Fibroblast of peridontal ligament (primary cell): Measurements from ENCODE around the gene THSD1.

Experiments
- DNase-seq: peaks from one replicate; pipeline ENCODE4 v3.0.0-alpha.2; 2010; ENCODE audit errors: extremely low read depth

THSD1 gene, protein sequence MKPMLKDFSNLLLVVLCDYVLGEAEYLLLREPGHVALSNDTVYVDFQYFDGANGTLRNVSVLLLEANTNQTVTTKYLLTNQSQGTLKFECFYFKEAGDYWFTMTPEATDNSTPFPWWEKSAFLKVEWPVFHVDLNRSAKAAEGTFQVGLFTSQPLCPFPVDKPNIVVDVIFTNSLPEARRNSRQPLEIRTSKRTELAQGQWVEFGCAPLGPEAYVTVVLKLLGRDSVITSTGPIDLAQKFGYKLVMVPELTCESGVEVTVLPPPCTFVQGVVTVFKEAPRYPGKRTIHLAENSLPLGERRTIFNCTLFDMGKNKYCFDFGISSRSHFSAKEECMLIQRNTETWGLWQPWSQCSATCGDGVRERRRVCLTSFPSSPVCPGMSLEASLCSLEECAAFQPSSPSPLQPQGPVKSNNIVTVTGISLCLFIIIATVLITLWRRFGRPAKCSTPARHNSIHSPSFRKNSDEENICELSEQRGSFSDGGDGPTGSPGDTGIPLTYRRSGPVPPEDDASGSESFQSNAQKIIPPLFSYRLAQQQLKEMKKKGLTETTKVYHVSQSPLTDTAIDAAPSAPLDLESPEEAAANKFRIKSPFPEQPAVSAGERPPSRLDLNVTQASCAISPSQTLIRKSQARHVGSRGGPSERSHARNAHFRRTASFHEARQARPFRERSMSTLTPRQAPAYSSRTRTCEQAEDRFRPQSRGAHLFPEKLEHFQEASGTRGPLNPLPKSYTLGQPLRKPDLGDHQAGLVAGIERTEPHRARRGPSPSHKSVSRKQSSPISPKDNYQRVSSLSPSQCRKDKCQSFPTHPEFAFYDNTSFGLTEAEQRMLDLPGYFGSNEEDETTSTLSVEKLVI

DNA sequence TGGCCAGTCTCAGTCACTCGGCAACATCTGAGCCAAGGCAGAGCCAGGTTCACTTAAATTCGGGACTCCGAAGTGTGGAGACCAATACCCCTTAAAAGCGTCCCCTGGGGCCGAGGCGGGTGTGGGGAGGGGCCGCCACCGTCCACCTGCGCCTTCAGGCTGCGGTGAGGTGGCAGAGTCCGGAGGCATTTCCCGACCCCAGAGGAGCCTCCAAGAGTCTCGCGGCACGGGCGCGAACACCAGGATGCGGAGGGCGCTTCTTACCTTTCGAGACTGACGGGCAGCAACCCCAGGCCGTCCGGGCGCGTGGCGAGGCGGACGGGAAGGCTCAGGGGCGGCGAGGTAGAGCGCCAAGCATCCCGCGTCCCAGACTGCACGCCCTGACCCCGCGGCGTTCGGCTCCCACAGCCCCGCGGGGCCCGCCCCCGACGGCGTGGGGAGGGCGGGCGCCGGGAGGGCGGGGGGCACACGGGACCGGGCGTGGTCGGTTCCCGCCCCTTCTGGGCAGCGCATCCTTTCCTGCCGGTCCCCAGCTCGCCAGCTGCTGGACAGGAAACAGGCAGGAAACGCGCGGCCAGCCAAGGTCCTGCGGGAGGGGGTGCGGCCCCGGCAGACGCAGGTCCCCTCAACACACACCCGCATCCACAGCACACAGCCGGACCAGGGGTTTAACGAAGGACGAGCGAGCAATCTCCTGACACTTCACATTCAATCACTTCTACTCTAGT is at the start of gene THSD1:
Gene THSD1 (minus strand): TSS at position 406 of the 728 bp plus-strand sequence. CDS start 3,572 bp downstream, outside the sequence.
- DNase-seq: peak; percentile 30

DNA sequence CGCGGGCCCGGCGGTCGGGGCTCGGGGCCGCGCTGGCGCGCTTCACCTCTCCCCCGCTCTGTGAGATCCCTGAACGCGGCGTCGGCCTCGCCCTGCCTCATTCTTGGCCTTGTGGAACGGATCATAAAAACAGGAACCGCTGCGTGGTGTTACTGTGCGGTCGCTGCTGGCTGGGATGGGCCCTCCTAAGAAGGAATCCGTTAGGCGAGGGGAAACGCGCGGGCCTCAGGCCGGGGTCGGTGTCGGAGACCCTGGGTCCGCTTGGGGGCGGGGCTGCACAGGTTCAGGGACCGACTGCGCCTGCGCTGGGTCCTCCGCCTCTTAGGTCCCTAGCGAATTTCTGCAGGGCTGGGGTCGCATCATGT is 49.7 kb upstream of the THSD1 start:
- DNase-seq: peak; percentile 56

DNA sequence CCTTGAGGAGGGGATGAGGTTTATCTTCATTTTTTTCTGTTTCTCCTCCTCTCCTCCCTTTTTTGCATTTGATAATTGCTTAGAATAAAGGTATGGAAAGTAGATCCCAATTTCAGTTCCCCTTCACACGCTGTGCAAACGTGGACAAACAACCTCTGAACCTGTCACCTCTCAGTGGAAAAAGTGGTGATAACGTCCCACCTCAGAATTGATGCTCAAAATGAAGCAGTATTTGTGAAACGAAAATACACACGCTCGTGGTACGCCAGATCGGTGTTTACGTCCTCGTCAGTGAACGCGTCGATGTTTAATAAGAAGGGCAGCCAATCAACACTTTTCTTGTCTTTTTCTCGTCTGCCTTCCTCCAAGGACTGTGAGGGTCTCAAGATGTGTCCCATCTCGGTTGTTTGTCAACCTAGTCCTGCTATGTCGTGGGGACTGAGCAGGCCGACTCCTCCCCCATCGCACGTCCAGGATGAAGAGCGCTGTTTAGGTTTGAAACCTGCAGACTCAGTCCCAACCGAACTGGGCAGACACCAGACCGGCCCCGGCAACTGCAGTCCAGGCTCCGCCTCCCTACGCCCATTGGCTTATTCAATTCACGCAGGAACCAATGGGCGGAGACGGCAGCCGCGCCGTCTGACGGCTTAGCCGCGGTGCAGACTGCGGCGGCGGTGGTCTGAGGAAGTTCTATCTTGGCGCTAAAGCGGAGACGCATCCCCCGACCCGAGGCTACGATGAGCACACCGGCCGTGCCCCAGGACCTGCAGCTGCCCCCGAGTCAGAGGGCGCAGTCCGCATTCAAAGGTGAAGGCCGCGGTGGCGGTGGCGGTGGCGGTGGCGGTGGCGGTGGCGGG is 49.1 kb upstream of the THSD1 start, which contains the start of gene CKAP2:
Gene CKAP2 (plus strand): TSS at position 659 of the 857 bp plus-strand sequence. CDS start 79 bp downstream, at position 738.
- DNase-seq: peak; percentile 89

DNA sequence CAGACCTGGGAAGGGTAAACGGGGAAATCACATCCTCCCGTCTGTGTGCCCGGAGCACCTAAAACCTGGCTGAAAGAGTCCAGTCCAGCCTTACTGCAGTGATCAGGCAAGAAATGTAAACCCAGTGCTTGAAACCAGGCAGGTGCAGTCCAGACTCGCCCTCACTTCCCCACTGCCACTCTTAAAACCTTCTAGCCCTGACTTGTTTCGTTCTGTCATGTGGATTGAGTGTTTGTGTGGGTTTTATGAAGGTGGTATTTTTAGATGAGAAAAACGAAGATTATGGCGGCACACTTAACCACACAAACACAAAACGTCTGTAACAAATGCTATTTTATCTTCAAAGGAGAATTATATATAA is 48.5 kb upstream of the THSD1 start:
- no peak for DNase-seq

DNA sequence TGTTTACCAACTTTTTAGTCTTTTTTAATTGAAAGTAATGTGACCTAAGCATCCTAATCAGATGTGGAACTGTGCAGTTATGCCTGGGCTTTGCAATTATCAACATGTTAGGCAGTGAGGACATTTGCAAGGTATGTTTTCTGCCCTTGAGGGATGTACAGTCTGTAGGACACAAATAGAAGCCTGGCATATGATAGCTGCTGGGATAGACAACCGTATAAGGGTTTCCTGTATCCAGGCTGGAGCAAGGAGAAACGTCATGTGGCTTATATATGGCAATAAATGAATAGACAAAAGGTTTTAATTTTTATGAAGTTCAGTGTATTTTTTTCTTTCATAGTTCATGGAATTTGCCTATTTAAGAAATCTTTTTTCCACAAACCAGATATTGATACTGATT is 46.5 kb upstream of the THSD1 start:
- DNase-seq: no peak

DNA sequence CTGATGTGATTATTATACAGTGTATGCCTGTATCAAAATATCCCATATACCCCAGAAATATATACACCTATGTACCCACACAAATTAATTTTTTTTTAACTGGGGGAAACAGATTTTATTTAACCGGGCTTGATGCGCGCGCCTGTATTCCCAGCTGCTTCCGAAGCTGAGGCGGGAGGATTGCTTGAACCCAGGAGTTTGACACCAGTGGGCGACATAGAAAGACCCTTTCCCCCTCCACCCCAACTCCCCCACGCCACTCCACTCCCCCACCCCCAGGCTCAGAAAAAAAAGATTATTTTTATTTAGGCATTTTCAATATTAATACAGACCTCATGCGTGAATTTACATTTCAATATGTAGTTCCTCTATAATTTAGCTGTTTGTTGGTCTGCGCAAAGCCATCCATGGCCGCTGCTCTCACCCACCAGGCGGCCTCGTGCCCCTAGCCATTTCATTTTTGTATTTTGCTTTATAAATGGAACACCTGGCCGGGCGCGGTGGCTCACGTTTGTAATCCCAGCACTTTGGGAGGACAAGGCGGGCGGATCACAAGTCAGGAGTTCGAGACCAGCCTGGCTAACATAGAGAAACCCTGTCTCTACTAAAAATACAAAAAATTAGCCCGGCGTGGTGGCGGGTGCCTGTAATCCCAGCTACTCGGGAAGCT is 45.3 kb upstream of the THSD1 start:
- DNase-seq: no peak

DNA sequence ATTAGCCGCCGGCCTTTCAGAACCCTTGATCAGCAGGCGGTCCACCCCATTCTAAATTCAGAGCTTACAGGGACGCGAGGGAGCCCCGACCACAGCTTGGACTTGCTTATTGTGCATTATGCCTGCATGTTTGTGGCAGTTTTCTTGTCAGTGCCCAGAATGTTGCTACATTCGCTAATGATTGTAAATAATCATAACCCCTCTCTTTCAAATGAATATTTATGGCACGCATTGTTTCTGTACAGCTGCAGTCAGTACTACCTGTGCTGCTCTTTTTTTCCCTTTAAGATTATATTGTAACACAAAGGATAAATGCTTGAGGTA is 44.8 kb upstream of the THSD1 start:
- no peak for DNase-seq

DNA sequence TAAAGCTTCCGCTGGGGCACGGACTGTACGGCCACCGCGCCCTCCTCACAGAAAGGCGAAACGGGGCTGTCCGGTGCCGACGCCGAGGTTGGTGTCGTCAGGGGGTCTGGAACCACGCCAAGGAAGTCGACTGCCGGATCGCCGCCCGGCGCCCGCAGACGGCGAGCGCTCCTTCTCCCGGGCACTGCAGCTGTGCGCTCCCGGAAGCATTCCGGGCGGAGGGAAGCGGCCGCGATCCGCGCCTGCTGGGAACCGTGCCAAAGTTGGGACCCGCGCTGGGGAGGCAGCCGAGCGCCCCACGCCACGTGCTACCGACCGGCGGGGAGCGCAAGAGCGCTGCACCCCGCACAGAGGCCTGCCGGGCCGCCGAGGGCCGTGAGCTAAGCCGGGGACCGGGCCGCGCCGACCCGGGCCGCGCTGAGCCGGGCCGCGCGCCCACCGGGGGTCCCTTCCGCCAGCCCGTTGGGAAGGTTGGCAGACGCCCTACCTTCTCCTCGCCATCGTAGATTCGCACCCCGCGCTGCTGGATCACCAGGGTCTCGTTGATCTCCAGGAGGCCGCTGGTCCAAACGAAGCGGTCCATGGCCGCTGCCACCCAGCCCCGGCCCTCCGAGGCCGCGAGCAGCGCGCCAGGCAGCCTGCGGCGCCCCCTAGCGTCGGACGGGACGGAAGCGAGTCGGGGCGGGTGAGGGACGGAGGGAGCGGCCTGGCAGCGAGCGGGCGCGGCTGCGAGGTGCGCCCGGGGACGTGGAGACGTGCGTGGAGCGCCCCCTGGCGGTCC is 44.2 kb upstream of the THSD1 start, which contains the start of gene VPS36:
Gene VPS36 (minus strand): TSS at position 623 of the 781 bp plus-strand sequence. CDS start 40 bp downstream, at position 583.
- DNase-seq: peak; percentile 91

DNA sequence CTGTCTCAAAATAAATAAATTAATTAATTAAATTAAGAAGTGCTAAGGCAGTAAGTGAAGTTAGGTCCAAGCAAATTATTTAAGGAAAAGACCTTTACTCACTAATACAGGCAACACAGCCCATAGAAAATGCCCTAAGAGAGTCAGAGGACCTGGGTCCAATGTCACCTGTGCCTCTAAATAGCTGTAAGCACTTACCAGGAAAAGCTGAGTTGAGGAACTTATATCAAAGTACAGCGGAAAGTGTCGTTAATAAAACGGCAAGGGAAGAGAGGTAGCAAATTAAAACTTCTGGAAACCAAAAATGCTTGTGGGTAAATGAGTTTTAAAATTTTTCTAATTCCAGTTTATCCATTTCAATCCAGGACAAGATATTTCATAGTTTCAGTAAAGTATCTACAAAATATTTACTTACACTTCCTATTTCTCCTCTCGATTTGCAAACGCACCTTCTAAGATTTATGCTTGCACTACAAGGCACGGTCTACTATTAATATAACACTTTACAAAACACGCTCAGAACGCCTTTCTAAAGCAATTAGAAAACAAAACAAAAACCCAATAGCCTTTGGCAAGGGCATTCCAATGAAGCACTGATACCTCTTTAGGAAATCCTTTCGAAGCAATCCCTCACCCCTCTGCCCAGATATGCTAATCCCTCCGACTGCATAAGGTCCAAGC is 43.5 kb upstream of the THSD1 start:
- DNase-seq: no peak

DNA sequence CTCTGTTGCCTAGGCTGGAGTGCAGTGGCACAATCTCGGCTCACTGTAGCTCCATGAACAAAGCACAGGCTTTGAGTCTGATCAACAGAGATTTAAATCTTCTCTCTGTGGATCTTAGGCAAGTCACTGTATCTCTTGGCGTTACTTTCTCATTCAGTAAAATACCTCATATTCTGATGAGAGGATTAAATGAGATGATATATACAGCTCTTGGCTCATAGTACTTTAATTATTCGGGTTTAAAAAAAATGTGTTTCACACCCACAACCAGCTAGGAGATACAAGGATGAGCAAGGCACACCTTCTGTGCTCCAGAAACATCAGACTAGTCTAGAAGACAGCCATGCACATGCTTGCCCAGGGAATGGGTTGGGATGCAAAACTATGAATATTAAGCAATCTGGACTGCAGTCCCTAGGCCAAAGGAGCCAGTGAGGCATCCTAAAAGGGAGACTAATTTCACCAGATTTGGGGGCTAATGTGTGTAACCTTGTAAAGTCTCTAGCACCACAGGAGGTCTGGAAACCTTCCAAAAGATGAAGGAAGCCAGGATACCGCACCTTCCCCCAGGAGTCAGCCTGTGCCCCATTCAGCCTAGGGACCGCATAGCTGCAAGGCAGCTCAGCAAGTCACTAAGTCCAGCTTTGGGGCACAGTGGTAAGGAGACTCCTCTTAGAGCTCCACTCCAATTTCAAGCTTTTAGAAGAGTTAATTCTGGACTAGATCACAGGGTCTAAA is 42.0 kb upstream of the THSD1 start:
- no peak for DNase-seq

DNA sequence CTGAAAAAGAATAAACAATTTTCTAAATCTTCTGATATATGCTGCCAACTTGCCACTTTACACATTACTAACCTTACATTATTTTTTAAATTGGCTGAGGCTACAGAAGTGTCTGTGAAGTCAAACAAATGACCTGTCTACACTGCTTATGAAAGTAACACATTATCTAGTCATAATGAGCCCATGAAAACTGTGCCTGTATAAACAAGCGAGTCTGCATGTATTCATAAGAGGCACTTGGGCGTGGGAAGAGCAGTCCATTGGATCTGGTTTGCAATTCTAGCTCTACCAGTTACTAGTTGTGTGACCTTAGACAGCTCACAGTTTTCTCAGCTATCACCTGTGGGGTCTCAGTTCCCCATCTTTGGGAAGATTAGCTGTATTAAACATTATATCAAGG is 41.4 kb upstream of the THSD1 start:
- no peak for DNase-seq

DNA sequence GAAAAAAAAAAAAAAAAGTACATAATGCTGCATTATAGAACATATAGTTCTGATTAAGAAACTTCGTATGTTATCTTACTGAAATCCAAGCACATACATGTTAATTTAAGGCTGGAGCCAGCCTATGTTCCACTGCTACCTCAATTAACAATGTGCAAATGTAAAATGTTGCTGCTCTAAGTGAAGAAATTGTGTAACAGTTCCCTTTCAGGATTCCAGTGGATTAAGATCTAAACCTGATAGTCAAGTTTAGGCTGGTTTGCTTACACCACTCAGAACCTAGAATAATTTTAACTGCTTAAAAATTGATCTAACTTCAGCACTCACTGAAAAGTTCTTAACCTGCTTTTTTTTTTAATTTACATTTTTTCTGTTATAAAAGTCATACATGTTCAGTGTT is 40.3 kb upstream of the THSD1 start:
- DNase-seq: no peak

DNA sequence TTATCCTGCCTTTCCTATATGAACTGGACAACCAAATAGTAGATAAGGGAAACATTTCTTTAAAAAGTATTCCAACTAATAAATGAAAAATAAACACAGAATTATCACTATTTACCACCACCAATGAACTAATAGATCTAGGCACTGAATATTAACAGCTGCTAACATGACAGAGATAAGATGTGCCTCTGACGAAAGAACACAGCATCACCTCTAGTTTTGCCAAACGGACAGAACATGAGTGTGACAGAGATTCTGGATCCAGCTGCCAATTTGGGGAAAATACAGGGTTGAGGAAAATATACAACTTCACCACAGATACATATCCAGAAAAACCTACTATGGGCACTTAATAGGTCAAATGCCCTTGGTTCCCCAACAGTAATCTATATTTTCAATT is 26.5 kb upstream of the THSD1 start:
- no peak for DNase-seq

DNA sequence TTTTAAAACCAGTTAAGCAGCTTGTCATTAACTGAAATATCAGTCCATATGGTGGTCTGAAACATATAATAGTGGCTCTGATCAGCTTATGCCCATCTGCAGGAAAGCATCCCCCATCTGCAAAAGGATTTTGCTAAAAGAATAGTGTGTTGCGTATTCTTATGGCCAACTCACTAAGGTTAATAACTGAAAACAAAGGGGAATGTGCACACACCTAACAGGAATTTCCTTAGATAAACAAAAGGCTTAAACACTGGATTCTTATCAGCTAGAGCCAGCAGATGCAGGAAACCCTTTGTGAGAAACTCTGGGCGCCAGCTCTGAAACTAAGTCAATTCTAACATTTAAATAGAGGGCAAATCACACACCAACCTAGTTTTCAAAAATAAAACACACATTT is 22.3 kb upstream of the THSD1 start:
- no peak for DNase-seq

DNA sequence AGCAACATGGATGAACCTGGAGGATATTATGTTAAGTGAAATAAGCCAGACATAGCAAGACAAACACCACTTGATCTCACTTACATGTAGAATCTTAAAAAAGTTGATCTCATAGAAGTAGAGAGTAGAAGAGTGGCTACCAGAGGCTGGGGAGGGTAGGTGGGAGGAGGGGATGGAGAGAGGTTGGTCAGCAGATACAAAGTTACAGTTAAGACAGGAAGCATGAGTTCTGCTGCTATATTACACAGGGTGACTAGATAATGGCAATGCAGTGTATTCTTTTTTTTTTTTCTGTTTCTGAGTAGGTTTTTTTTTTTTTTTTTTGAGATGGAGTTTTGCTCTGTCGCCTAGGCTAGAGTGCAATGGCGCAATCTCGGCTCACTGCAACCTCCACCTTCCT is 15.2 kb upstream of the THSD1 start:
- DNase-seq: no peak

DNA sequence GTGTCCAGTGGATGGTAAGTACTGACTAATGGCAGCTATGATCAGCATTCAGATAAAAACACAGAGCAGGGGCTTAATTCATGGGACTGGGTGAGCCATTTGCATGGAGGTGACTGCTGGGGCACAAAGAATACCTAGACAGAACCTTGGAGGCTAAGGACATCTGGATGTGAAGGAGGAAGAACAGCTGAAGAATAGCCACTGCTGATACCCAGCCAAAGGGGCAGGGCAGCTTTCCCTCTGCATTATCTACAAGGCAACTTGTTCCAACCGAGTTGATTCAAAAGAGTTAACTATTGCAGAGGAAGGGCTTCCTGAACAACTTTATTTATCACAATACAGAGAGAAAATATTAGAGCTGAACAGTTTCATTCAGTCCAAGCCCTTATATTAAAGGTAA is 13.1 kb upstream of the THSD1 start:
- DNase-seq: no peak

DNA sequence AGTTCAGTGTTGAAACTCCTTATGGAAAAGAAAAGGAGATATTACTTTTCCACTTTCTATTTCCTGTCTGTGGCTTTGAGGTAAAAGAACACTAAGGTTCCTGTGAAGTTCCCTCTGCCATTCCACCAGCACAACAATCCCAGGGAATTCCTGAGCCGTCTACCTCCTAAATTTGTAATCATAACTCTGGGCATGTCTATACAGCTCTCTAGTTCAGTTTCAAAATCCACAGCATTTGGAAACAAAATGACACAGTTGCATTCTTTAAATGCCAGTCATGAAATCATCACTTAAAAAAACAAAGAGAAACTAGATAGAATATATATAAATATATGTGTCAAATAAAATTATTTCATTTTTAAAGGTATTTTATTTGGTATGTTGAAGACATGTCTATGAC is 9.0 kb upstream of the THSD1 start:
- peak; percentile 81 for DNase-seq

DNA sequence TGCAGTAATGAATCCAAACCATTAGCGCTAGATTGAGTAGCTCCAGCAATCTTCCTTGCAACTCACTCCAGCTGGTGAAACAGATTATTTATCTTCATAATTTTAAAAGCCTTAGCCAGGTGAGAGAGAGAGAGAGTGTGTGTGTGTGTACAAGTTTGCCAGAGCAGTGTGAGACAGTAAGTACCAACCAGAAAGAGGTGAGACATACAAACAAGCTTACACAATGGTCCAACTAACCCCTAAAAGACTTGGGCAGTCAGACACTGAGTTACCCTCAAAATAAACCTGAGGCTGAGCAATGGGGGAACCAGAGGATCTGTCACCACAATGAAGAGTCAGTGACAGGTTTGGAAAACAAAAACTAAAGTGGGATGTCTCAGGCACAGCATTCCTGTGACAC is 8.1 kb upstream of the THSD1 start:
- no peak for DNase-seq

DNA sequence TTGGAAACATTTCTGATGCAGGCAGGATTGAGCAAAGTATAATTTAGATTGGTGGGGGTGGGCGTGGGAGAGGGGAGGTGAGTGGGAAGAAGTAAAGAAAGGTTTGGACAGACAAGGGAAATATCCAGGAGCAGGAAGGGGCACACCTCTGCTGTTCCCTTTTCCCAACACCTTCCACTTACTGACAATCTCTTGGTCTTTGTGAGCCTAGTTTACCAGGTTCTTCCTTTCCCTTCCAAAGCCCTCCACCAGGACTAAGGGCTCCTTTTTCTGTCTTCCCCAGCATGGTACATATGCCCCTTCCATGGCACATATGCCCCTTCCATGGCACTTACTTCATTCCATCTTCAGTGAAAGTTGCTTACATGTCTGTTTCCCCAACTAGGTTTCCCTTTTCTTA is 6.2 kb upstream of the THSD1 start:
- no peak for DNase-seq
